Esophagus mucosa (tissue), 1 donor: ENCODE measurements around the gene MYO6. TPM values are rescaled to one million over a fixed set of nuclear protein-coding genes. Genes with fewer than 3 reads are reported as not detected.
"Not testable (repeated sequence)": the region's sequence is repeated elsewhere in the genome, so short reads cannot be mapped to it uniquely, and the experiment has no call there.

Source experiments
- ATAC-seq: fragments of 200-7000 bp; cut with Tn5 transposase; one replicate; pipeline ENCODE4 v1.9.1; 2020
- total RNA-seq: library from RNA; stranded (reverse); gene quantifications from one replicate; pipeline ENCODE4 v1.2.4, GENCODE V29; 2023
- donor health status: DM: yes; HTN: yes; CAD: no.

Gene MYO6
- 37.4 TPM for total RNA-seq

- ATAC-seq, result peak; percentile 89
These were observed at the start of gene MYO6 for GRCh38 chr6:75748743-75749538. Gene MYO6 (plus strand): TSS chr6:75749239. CDS start chr6:75817548, 68,309 bp downstream.

DNA sequence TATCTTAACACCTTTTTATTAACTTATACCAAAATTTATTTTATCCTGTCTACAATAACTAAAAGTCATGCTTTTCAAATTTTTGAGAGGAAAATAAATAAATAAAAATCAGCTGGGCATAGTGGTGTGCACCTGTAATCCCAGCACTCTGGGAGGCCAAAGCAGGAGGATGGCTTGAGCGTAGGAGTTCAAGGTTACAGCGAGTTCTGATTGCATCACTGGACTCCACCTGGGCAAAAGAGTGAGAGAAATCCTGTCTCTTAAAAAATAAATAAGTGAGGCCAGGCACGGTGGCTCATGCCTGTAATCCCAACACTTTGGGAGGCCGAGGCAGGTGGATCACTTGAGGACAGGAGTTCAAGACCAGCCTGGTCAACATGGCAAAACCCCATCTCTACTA, 40.7 kb upstream of the MYO6 start:
- not testable (repeated sequence) for ATAC-seq

- no peak for ATAC-seq
These were observed 37.9 kb upstream of the MYO6 start for GRCh38 chr6:75711173-75711572.

GRCh38 chr6:75719133-75719532, 29.9 kb upstream of the MYO6 start:
- ATAC-seq, result no peak

- no peak for ATAC-seq
These were observed 25.7 kb upstream of the MYO6 start for GRCh38 chr6:75723382-75723781.

DNA sequence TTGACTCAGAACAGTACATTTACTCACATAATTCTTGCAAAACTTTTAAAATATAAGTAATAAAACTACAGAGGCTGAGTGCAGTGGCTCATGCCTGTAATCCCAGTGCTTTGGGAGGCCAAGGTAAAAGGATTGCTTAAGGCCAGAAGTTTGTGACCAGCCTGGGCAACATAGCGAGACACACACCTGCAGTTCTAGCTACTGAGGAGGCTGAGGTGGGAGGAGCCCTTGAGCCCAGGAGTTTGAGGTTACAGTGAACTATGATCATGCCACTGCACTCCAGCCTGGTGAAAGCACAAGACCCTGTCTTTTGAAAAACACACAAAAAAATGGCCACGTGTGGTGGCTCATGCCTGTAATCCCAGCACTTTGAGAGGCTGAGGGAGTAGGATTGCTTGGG, 21.8 kb upstream of the MYO6 start:
- no peak for ATAC-seq

- ATAC-seq, result not testable (repeated sequence)
These were observed 18.0 kb upstream of the MYO6 start for GRCh38 chr6:75731029-75731428.

- ATAC-seq, result peak; percentile 73
These were observed 13.4 kb upstream of the MYO6 start for GRCh38 chr6:75735491-75736186.

- ATAC-seq, result no peak
These were observed 5.1 kb upstream of the MYO6 start for GRCh38 chr6:75743971-75744370.

DNA sequence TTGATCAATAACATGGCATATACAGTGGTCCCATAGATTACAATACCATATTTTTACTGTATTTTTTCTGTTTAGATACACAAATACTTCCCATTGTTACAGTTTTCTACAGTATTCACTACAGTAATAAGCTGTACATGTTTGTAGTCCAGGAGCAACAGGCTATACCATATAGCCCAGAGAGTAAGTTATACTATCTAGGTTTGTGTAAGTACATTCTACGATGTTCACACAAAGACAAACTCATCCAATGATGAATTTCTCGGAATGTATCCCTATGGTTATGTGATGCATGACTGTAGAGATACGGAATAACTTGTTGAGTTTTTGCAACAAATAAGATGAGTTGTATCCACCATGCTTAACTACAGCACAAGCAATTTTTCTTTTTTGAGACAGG, 3.6 kb upstream of the MYO6 start:
- ATAC-seq, result no peak

DNA sequence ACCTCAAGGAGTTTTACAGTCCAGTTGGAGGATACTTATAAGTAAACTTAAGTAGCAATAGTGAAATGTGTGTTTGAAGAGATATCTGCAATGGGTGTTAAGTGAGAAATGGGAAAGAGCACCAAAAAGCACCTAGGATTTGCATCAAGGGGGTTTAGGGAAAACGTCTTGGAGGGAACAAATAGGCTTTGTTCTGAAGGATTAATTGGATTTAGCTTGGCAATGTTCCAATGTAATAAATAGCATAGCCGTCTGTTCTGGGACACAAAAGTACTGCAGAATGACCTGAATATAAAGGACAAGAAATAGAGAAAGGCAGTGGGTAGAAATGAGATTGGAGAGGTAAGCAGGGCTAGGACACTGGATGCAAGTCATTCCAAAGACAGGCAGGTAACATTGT, 2.8 kb upstream of the MYO6 start:
- no peak for ATAC-seq

GRCh38 chr6:75747152-75747992, 1.7 kb upstream of the MYO6 start:
- ATAC-seq, result peak; percentile 62

DNA sequence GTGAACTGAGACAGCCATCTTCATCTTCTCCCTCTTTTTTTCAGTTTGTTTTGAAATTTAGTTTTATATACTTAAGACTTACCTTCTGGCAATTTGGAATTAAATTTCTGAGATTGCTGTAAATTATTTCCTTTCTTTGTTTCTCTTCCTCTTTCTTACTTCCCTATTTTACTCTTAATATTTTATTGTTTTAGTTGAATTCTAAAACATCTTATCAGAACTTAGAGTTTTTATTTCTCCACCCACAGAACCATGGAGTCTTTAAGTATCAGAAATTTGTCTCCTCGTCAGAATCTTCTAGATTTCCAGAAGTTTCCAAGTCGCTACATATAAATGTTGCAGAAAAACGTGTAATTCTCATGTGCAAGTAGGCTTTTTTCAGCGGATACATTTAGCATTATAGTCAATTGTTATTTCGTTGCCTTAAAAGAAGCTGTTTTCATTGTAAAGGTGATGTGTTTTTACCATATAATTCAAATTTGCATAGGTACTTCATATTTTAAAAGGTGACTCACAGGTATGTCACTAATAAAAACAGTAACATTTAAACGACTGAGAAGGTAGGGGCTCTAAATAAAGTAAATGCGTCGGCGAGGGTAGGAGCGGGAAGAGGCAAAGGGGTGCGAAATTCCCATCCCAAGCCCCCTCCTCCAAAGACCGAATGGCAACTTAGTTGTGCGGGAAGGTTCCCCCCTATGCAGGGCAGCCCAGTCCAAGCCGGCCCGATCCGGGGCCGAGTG, 866 bp upstream of the MYO6 start:
- ATAC-seq, result no peak

DNA sequence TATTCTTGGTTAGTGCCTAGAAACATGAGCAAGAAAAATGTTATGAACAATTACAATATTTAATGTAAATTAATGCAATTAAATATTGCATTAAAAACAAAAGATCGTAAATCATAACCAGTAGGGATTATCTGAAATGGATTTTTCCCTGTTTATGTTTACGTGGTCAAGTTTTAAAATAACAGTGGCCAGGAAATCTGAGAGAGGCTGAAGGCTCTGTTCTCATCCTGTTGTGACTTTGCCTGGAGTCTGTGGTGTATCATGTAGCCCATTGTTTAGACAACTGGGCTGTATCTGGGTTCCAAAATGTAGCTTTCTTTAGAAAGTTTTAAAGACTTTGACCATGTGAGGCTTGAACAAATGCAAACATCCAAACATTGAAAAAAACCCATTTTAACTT, 2.4 kb downstream of the MYO6 start:
- ATAC-seq, result no peak

GRCh38 chr6:75752365-75752764, 3.3 kb downstream of the MYO6 start:
- no peak for ATAC-seq

DNA sequence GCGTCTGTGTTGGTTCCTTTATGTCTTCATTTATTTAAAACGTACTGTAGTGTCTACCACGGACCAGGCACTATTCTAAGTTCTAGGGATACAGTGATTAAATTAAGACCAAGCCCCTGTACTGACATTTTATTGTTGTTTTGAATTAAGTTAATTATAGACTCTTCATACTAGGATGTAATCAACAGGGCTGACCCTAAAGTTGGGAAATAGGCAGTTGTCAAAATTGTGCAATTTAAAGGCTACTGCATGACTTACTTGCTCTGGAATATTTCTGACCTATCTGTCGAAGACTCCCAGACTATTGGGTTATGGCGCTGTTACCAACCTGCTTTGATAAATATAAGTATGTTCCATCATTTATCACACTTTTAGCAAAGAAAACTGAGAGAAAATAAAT, 6.7 kb downstream of the MYO6 start:
- ATAC-seq, result no peak

DNA sequence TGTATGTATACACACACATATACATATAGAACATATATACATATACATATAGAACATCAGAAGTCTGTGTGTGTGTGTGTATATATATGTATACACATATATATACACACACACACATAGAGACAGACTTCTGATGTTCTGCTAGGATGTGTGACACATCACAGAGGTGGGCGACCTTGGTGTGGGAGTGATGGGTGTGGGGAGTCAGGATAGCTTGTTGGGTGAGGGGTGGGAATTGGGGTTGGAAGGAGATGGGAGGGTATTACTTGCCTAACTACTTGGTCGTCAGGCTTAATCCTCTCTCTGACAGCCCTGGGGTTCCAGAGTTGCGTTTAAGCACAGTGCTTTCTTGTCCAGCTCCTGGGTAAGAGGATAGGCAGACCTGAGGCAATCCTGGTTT, 8.3 kb downstream of the MYO6 start:
- ATAC-seq, result no peak

DNA sequence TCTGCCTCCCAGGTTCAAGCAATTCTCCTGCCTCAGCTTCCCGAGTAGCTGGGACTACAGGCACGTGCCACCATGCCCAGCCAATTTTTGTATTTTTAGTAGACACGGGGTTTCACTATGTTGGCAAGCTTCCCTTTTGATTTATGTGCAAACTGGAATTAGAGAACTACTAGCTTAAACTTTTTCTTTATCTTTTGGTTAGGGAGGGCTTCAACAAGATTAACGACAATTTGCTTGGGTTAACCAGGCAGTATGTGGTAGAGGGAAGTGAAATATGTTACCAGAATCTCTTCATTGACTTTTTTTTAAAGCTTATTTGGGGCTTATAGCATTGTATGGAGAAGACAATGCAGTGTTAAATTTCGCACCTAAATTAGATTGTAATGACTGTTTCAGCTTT, 9.0 kb downstream of the MYO6 start:
- no peak for ATAC-seq

- ATAC-seq, result no peak
These were observed 10.2 kb downstream of the MYO6 start for GRCh38 chr6:75759207-75759606.

GRCh38 chr6:75760320-75760719, 11.3 kb downstream of the MYO6 start:
- ATAC-seq, result no peak

GRCh38 chr6:75761489-75761888, 12.4 kb downstream of the MYO6 start:
- no peak for ATAC-seq

GRCh38 chr6:75762063-75762462, 13.0 kb downstream of the MYO6 start:
- ATAC-seq, result no peak

DNA sequence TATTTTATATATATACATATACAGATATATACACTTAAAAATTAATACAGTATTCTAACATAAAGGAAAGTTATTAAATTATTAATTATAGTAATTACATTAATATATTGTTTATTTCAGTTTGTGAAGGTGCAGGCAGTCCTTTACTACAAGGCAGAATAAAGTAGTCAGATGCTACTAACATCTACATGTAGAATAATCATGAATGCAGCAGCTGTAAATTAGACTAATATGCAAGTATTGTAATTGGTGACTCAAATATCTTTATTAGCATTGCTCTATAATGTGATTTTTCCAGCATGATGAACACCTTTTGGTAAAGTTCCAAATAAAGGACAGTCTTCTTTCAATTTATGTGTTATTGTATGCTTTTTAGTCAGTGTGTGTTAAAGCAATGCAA, 17.3 kb downstream of the MYO6 start:
- no peak for ATAC-seq
